ENCODE measurements around the gene IFT122. TPM values are rescaled to one million over a fixed set of nuclear protein-coding genes. Genes with fewer than 3 reads are reported as not detected.

Gene IFT122
- total RNA-seq, 4 donors from 2014 or later: 4.1 to 70.2 (median 38.6) TPM

Small RNA genes lying within 50 kb of the gene (small RNA-seq; reads per million reads assigned to genes)
- 158 reads per million, percentile 95 among the genes with 10 or more reads in this experiment for gene SNORA7B

Other genes with a start within 250 kb of the IFT122 start
- 100 to 1,000 TPM in 2 of 4 donors, 10 to 100 TPM in 2; 35.6 to 409 (median 118) TPM for gene COPG1, start 190.6 kb upstream of the IFT122 start, total RNA-seq
- 10 to 100 TPM in 3 of 4 donors, 1 to 10 TPM in 1; 2.0 to 42.9 (median 28.3) TPM for gene HMCES, start 161.4 kb upstream of the IFT122 start, total RNA-seq
- under 1 TPM in 3 of 4 donors, not detected in 1; under 0.01 to 0.76 (median 0.41) TPM for gene EFCAB12, start 11.6 kb upstream of the IFT122 start, total RNA-seq
- gene MBD4, start 276 bp upstream of the IFT122 start, total RNA-seq: 10 to 100 TPM; 13.8 to 36.2 (median 20.4) TPM
- under 1 TPM in 1 of 4 donors, not detected in 3; 0.34 TPM for gene RHO, start 88.4 kb downstream of the IFT122 start, total RNA-seq
- gene H1-8, start 103.0 kb downstream of the IFT122 start, total RNA-seq: not detected
- gene PLXND1, start 166.5 kb downstream of the IFT122 start, total RNA-seq: 100 to 1,000 TPM in 3 of 4 donors, 10 to 100 TPM in 1; 54.7 to 343 (median 121) TPM